Neural progenitor cell (in vitro differentiated cells): ENCODE measurements around the gene RNF14. TPM values are rescaled to one million over a fixed set of nuclear protein-coding genes. Genes with fewer than 3 reads are reported as not detected.

Source experiments
- DNase-seq: peaks from one replicate; pipeline ENCODE4 v3.0.0-alpha.2; 2016; ENCODE audit warnings: low spot score
- H2AFZ ChIP-seq: fragments of 200-600 bp; sonication (generic); replicated peaks from 2 replicates; pipeline ENCODE4 v1.6.1; 2016; ENCODE audit warnings: antibody characterized with exemption
- H3F3A ChIP-seq: fragments of 200-600 bp; sonication (generic); 2 replicates; pipeline ENCODE4 v1.6.1; 2016; ENCODE audit warnings: antibody characterized with exemption, low read depth
- H3K27ac ChIP-seq: fragments of 200-600 bp; sonication (generic); 2 replicates; pipeline ENCODE4 v1.5.1; 2016; ENCODE audit warnings: mild to moderate bottlenecking
- H3K27me3 ChIP-seq: fragments of 200-600 bp; sonication (generic); 2 replicates; pipeline ENCODE4 v1.6.1; 2016; ENCODE audit warnings: mild to moderate bottlenecking, moderate library complexity
- H3K36me3 ChIP-seq: fragments of 200-600 bp; sonication (generic); 2 replicates; pipeline ENCODE4 v1.5.1; 2016
- H3K4me1 ChIP-seq: fragments of 200-600 bp; sonication (generic); 2 replicates; pipeline ENCODE4 v1.6.1; 2016; ENCODE audit warnings: mixed run types
- H3K4me2 ChIP-seq: fragments of 200-600 bp; sonication (generic); 2 replicates; pipeline ENCODE4 v1.6.1; 2016
- H3K4me3 ChIP-seq: fragments of 200-600 bp; sonication (generic); 2 replicates; pipeline ENCODE4 v1.5.1; 2016
- H3K79me2 ChIP-seq: fragments of 200-600 bp; sonication (generic); 2 replicates; pipeline ENCODE4 v1.6.1; 2016; ENCODE audit warnings: low read depth
- H3K9ac ChIP-seq: fragments of 200-600 bp; sonication (generic); 2 replicates; pipeline ENCODE4 v1.6.1; 2016
- H3K9me3 ChIP-seq: fragments of 200-600 bp; sonication (generic); 2 replicates; pipeline ENCODE4 v1.5.1; 2016; ENCODE audit warnings: low read depth
- H4K20me1 ChIP-seq: fragments of 200-600 bp; sonication (generic); 2 replicates; pipeline ENCODE4 v1.6.1; 2016; ENCODE audit warnings: low read depth
- H3K27ac Mint-ChIP-seq: 3 replicates; pipeline ENCODE4 v1.8.0; 2021; ENCODE audit warnings: mixed read lengths
- H3K27me3 Mint-ChIP-seq: 2 replicates; pipeline ENCODE4 v1.8.0; 2022; ENCODE audit warnings: low read depth, mild to moderate bottlenecking, inconsistent platforms, moderate library complexity, mixed read lengths; ENCODE audit not compliant: insufficient read depth
- H3K36me3 Mint-ChIP-seq: 3 replicates; pipeline ENCODE4 v1.8.0; 2021; ENCODE audit warnings: mixed read lengths
- H3K4me1 Mint-ChIP-seq: 3 replicates; pipeline ENCODE4 v1.8.0; 2021; ENCODE audit warnings: mixed read lengths
- H3K4me3 Mint-ChIP-seq: 3 replicates; pipeline ENCODE4 v1.8.0; 2021; ENCODE audit warnings: mild to moderate bottlenecking, moderate library complexity, mixed read lengths
- H3K9me3 Mint-ChIP-seq: 3 replicates; pipeline ENCODE4 v1.8.0; 2020; ENCODE audit warnings: mixed read lengths
- EZH2 ChIP-seq: fragments of 200-600 bp; sonication (generic); IDR thresholded peaks from 2 replicates; pipeline ENCODE4 v1.6.1; 2017; ENCODE audit warnings: antibody characterized with exemption, mild to moderate bottlenecking, moderate library complexity
- EZH2phosphoT487 ChIP-seq: fragments of 200-600 bp; sonication (generic); IDR thresholded peaks from 2 replicates; pipeline ENCODE4 v1.6.1; 2017; ENCODE audit warnings: antibody characterized with exemption
- total RNA-seq: library from RNA; depleted of rRNA; stranded (reverse); fragments of >200 nt; gene quantifications from 2 replicates; pipeline ENCODE4 v1.2.3, GENCODE V29; 2015; ENCODE audit warnings: low replicate concordance
- TF ChIP-seq, protein P1 (sequence below): fragments of 200-600 bp; sonication (generic); IDR thresholded peaks from 2 replicates; pipeline ENCODE4 v1.5.1; 2017; ENCODE audit warnings: antibody characterized with exemption, mild to moderate bottlenecking

The RNF14 gene
- total RNA-seq, 1 donor from 2014 or later = 41.2 TPM

DNA sequence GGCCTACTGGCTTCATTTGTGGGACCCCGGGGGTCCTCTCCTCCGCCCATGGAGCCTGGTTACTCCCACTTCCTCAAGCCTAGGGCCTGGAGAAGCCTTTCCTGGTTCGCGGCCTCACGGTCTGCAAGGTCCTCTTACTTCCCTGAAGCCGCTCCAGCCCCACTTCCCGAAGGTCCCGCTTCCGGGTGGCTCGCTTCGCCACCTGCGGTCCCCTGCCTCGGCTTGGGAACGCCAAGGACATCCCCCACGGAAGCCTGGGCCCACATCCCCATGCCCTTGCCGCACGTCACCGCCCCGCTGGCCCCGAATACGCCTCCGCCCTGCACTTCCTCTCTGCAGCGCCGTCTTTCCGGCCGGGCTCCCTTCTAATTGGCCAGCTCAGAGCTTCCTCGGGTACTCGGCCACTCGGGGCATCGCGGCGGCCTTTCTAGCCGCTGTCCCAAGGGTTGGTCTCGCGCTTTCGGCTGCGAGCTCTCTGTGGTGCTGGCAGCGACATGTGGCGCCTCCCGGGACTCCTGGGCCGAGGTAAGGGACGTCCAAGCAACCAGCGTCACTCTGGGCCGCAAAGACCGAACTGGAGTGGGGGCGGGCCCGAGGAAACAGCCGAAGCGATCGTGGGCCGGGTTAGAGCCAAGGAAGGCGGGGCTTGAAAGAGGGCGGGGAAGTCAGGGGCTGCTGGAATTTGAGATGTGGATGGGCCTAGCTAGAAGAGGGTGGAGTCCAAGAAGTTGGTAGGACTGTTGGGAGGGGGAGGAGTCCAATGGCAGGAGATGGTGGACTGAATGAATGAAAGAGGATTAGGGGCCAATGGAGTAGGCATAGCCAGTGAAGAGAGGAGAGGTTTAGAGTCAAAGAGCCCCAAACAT, 45.2 kb upstream of the RNF14 start, which contains the start of gene DELE1:
DELE1 (plus strand) TSS at position 424 of the 866 bp plus-strand sequence; CDS start at position 495, 71 bp downstream.
- H3K9me3 ChIP-seq = no peaks in the 10 kb centered on the region
- peaks cover 28% of the 10 kb centered on the region for H3K79me2 ChIP-seq
- Mint-ChIP-seq H3K36me3 (peaks cover 12% of the 10 kb centered on the region), H3K4me3 (peak within 1 kb of the TSS; percentile 88), H3K9me3 (no peaks in the 10 kb centered on the region), H3K27ac (peak within 1 kb of the TSS; percentile 46), H3K4me1 (peaks cover 15% of the 10 kb centered on the region), H3K27me3 (peaks cover 2% of the 10 kb centered on the region)
- DNase-seq = peak; percentile 95
- peaks cover 16% of the 10 kb centered on the region for H3F3A ChIP-seq
- peaks cover 5% of the 10 kb centered on the region for H4K20me1 ChIP-seq
- TF ChIP-seq EZH2 (no peak), EZH2phosphoT487 (no peak)
- TF ChIP-seq, protein P1, sequence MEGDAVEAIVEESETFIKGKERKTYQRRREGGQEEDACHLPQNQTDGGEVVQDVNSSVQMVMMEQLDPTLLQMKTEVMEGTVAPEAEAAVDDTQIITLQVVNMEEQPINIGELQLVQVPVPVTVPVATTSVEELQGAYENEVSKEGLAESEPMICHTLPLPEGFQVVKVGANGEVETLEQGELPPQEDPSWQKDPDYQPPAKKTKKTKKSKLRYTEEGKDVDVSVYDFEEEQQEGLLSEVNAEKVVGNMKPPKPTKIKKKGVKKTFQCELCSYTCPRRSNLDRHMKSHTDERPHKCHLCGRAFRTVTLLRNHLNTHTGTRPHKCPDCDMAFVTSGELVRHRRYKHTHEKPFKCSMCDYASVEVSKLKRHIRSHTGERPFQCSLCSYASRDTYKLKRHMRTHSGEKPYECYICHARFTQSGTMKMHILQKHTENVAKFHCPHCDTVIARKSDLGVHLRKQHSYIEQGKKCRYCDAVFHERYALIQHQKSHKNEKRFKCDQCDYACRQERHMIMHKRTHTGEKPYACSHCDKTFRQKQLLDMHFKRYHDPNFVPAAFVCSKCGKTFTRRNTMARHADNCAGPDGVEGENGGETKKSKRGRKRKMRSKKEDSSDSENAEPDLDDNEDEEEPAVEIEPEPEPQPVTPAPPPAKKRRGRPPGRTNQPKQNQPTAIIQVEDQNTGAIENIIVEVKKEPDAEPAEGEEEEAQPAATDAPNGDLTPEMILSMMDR = no peak
- H3K36me3 ChIP-seq = no peaks in the 10 kb centered on the region
- peak within 1 kb of the TSS; percentile 94 for H3K4me2 ChIP-seq
- H3K27ac ChIP-seq = peak within 1 kb of the TSS; percentile 92
- peak within 1 kb of the TSS; percentile 82 for H3K9ac ChIP-seq
- H3K4me3 ChIP-seq = peak within 1 kb of the TSS; percentile 77
- H3K27me3 ChIP-seq = no peaks in the 10 kb centered on the region
- peak within 1 kb of the TSS; percentile 98 for H2AFZ ChIP-seq
- H3K4me1 ChIP-seq = peaks cover 6% of the 10 kb centered on the region

GRCh38 chr5:141926434-141926833, 42.5 kb upstream of the RNF14 start:
- peaks cover 6% of the 10 kb centered on the region for H3K4me1 ChIP-seq
- no peak for DNase-seq
- H3K27ac ChIP-seq = no peak overlapping the region
- H3K4me3 Mint-ChIP-seq = no peak overlapping the region
- H3K9me3 ChIP-seq = no peaks in the 10 kb centered on the region
- H3K9ac ChIP-seq = no peak overlapping the region
- peaks cover 15% of the 10 kb centered on the region for H3K4me1 Mint-ChIP-seq
- peaks cover 2% of the 10 kb centered on the region for H3K27me3 Mint-ChIP-seq
- H3K9me3 Mint-ChIP-seq = no peaks in the 10 kb centered on the region
- no peak overlapping the region for H3K4me2 ChIP-seq
- H3K27ac Mint-ChIP-seq = no peak overlapping the region
- H3K4me3 ChIP-seq = no peak overlapping the region
- H3K27me3 ChIP-seq = no peaks in the 10 kb centered on the region
- peaks cover 28% of the 10 kb centered on the region for H3K79me2 ChIP-seq
- peaks cover 22% of the 10 kb centered on the region for H3K36me3 Mint-ChIP-seq
- TF ChIP-seq EZH2phosphoT487 (no peak), EZH2 (no peak)
- TF ChIP-seq, protein P1 = no peak
- no peaks in the 10 kb centered on the region for H3K36me3 ChIP-seq
- H4K20me1 ChIP-seq = peaks cover 5% of the 10 kb centered on the region
- no peak overlapping the region for H2AFZ ChIP-seq
- peaks cover 12% of the 10 kb centered on the region for H3F3A ChIP-seq

DNA sequence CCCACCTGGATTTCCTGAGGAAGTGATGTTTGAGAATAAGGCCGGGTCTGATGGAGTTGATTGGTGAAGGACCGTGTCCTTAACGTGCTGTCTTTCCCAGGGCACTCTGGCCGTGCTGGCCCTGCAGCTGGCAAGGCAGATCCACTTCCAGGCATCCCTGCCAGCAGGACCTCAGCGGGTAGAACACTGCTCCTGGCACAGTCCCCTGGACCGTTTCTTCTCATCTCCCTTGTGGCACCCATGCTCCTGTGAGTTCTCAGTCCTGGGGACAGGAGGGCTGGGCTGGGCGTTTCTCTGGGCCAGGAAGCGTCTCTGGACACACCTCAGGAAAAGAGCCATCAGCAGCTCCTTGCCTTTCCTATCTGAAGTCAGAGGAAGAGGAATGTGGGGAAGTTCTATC, 40.9 kb upstream of the RNF14 start:
- H3K36me3 Mint-ChIP-seq = peaks cover 24% of the 10 kb centered on the region

More for the DNA sequence above, 40.9 kb upstream of the RNF14 start:
- Histone ChIP-seq H3K27me3 (no peaks in the 10 kb centered on the region), H3K36me3 (peaks cover 3% of the 10 kb centered on the region), H2AFZ (no peak overlapping the region), H3K79me2 (peaks cover 23% of the 10 kb centered on the region), H3K27ac (no peak overlapping the region), H3K4me1 (peaks cover 6% of the 10 kb centered on the region), H3F3A (peaks cover 9% of the 10 kb centered on the region), H3K4me2 (no peak overlapping the region), H3K9ac (no peak overlapping the region), H3K4me3 (no peak overlapping the region), H3K9me3 (no peaks in the 10 kb centered on the region), H4K20me1 (peaks cover 5% of the 10 kb centered on the region)
- Mint-ChIP-seq H3K9me3 (no peaks in the 10 kb centered on the region), H3K4me3 (no peak overlapping the region), H3K27ac (no peak overlapping the region), H3K27me3 (peaks cover 2% of the 10 kb centered on the region), H3K4me1 (peaks cover 10% of the 10 kb centered on the region)
- TF ChIP-seq, protein P1 = no peak
- no peak for TF ChIP-seq EZH2phosphoT487
- no peak for TF ChIP-seq EZH2
- no peak for DNase-seq
